ENCODE data around the gene ERAL1. TPM values are rescaled to one million over a fixed set of nuclear protein-coding genes. Genes with fewer than 3 reads are reported as not detected.

Gene ERAL1
- polyA plus RNA-seq, 1 donor (not counting 4 experiments of a cell fraction or from before 2014, with no cell fraction given) = 46.5 TPM

GRCh38 chr17:28857905-28858800 is 3.3 kb downstream of the ERAL1 start:
- Histone ChIP-seq H3K27ac (ENCODE audit: control insufficient read depth, insufficient read depth, low read length) (no peak overlapping the region), H3K4me1 (ENCODE audit: control insufficient read depth, extremely low read depth, insufficient read depth, low read length) (peaks cover 11% of the 10 kb centered on the region), H2AFZ (ENCODE audit: control insufficient read depth, low read length) (no peak overlapping the region), H3K36me3 (ENCODE audit: control insufficient read depth in 2 of 2, extremely low read depth in 1 of 2, insufficient read depth in 2 of 2, low read length in 2 of 2) (peaks cover 27 to 29% of the 10 kb centered on the region in 2 experiments), H3K4me2 (ENCODE audit: control insufficient read depth, extremely low read depth, insufficient read depth, low read depth, low read length) (no peak overlapping the region), H4K20me1 (ENCODE audit: control insufficient read depth, extremely low read depth, insufficient read depth, low read length) (no peaks in the 10 kb centered on the region), H3K9ac (ENCODE audit: control insufficient read depth, extremely low read depth, insufficient read depth, low read length) (no peak overlapping the region), H3K79me2 (ENCODE audit: control insufficient read depth, insufficient read depth, low read length) (peaks cover 15% of the 10 kb centered on the region), H3K27me3 (ENCODE audit: control insufficient read depth, extremely low read depth, insufficient read depth, low read length) (no peaks in the 10 kb centered on the region), H3K9me1 (ENCODE audit: control insufficient read depth, extremely low read depth, insufficient read depth, low read length) (no peaks in the 10 kb centered on the region), H3K9me3 (ENCODE audit: control insufficient read depth, low read depth, low read length) (no peaks in the 10 kb centered on the region), H3K4me3 (ENCODE audit: control insufficient read depth in 2 of 3, extremely low read depth in 1 of 3, insufficient read depth in 2 of 3, low read depth in 1 of 3, low read length in 3 of 3) (no peak overlapping the region)
- dilution Hi-C loops (cut with MboI; ENCODE audit: extremely low pct_ligation_motif_present, low sequenced_read_pairs) = no loop called here
- no peak for TF ChIP-seq EZH2 (IDR thresholded peaks at IDR 0.05; ENCODE audit: low read length)
- TF ChIP-seq, protein P1, sequence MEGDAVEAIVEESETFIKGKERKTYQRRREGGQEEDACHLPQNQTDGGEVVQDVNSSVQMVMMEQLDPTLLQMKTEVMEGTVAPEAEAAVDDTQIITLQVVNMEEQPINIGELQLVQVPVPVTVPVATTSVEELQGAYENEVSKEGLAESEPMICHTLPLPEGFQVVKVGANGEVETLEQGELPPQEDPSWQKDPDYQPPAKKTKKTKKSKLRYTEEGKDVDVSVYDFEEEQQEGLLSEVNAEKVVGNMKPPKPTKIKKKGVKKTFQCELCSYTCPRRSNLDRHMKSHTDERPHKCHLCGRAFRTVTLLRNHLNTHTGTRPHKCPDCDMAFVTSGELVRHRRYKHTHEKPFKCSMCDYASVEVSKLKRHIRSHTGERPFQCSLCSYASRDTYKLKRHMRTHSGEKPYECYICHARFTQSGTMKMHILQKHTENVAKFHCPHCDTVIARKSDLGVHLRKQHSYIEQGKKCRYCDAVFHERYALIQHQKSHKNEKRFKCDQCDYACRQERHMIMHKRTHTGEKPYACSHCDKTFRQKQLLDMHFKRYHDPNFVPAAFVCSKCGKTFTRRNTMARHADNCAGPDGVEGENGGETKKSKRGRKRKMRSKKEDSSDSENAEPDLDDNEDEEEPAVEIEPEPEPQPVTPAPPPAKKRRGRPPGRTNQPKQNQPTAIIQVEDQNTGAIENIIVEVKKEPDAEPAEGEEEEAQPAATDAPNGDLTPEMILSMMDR (optimal IDR thresholded peaks at IDR 0.05 in 1 of 3, IDR thresholded peaks at IDR 0.05 in 1 of 3, conservative IDR thresholded peaks at IDR 0.05 in 1 of 3; ENCODE audit: extremely low read depth in 1 of 3, insufficient read depth in 2 of 3, low read length in 3 of 3) = no peak
- FAIRE-seq (no peak), DNase-seq (ENCODE audit: low read depth, low spot score) (no peak)

GRCh38 chr17:28858801-28859355 is 4.1 kb downstream of the ERAL1 start:
- dilution Hi-C loops (cut with MboI; ENCODE audit: extremely low pct_ligation_motif_present, low sequenced_read_pairs) = no loop called here
- FAIRE-seq (no peak), DNase-seq (ENCODE audit: low read depth, low spot score) (no peak)
- no peaks in the 10 kb centered on the region for H4K20me1 ChIP-seq (ENCODE audit: control insufficient read depth, extremely low read depth, insufficient read depth, low read length)
- H3K27me3 ChIP-seq (ENCODE audit: control insufficient read depth, extremely low read depth, insufficient read depth, low read length) = no peaks in the 10 kb centered on the region
- H3K9me1 ChIP-seq (ENCODE audit: control insufficient read depth, extremely low read depth, insufficient read depth, low read length) = peaks cover under 1% of the 10 kb centered on the region
- H3K4me1 ChIP-seq (ENCODE audit: control insufficient read depth, extremely low read depth, insufficient read depth, low read length) = peaks cover 11% of the 10 kb centered on the region
- H3K4me3 ChIP-seq (ENCODE audit: control insufficient read depth in 2 of 3, extremely low read depth in 1 of 3, insufficient read depth in 2 of 3, low read depth in 1 of 3, low read length in 3 of 3) = no peak overlapping the region
- peaks cover 27 to 29% of the 10 kb centered on the region in 2 experiments for H3K36me3 ChIP-seq (ENCODE audit: control insufficient read depth in 2 of 2, extremely low read depth in 1 of 2, insufficient read depth in 2 of 2, low read length in 2 of 2)
- TF ChIP-seq, protein P1 (optimal IDR thresholded peaks at IDR 0.05 in 1 of 3, IDR thresholded peaks at IDR 0.05 in 1 of 3, conservative IDR thresholded peaks at IDR 0.05 in 1 of 3; ENCODE audit: extremely low read depth in 1 of 3, insufficient read depth in 2 of 3, low read length in 3 of 3) = no peak
- TF ChIP-seq EZH2 (IDR thresholded peaks at IDR 0.05; ENCODE audit: low read length) = no peak
- H3K79me2 ChIP-seq (ENCODE audit: control insufficient read depth, insufficient read depth, low read length) = peaks cover 15% of the 10 kb centered on the region
- H3K9me3 ChIP-seq (ENCODE audit: control insufficient read depth, low read depth, low read length) = no peaks in the 10 kb centered on the region
- H2AFZ ChIP-seq (ENCODE audit: control insufficient read depth, low read length) = no peak overlapping the region
- H3K9ac ChIP-seq (ENCODE audit: control insufficient read depth, extremely low read depth, insufficient read depth, low read length) = no peak overlapping the region
- H3K4me2 ChIP-seq (ENCODE audit: control insufficient read depth, extremely low read depth, insufficient read depth, low read depth, low read length) = no peak overlapping the region
- H3K27ac ChIP-seq (ENCODE audit: control insufficient read depth, insufficient read depth, low read length) = no peak overlapping the region

Measured in keratinocyte (primary cell).